ENCODE data around the gene LAIR2.
"Not testable (repeated sequence)": the region's sequence is repeated elsewhere in the genome, so short reads cannot be mapped to it uniquely, and the experiment has no call there.

LAIR2 gene

DNA sequence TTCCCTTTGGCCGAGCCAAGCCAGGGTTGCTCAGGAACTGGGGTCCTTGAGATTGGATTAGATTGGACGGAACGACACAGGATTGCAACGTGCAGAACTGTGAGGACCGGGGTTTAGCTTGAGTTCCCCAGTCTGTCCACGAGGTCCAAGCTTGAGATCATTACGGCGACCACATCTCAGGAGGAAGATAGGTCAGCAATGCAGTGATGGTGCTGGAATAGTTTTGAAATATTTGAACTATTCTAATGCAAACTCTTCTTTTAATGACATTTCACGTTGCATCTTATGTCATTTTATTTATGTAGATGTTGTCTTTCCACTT lies 4.2 kb upstream of the LAIR2 start:
- peaks cover 51% of the 10 kb centered on the region for H3K9me3 ChIP-seq (ENCODE audit: insufficient read depth, low read depth, low read length)
- not testable (repeated sequence) for H3K27ac ChIP-seq (ENCODE audit: low read depth, low read length); H3K9ac ChIP-seq (ENCODE audit: low read depth, low read length); H3K4me3 ChIP-seq (ENCODE audit: low read length); H3K4me1 ChIP-seq (ENCODE audit: insufficient read depth, low read length); H3K36me3 ChIP-seq (ENCODE audit: insufficient read depth, low read length); H3K27me3 ChIP-seq (ENCODE audit: insufficient read depth, low read length)
- 73% methylated on average over 8 of the region's 9 CpGs for WGBS

GRCh38 chr19:54505542-54505941 lies 2.9 kb downstream of the LAIR2 start:
- H3K9me3 ChIP-seq (ENCODE audit: insufficient read depth, low read depth, low read length): peaks cover 39% of the 10 kb centered on the region
- H3K9ac ChIP-seq (ENCODE audit: low read depth, low read length); H3K36me3 ChIP-seq (ENCODE audit: insufficient read depth, low read length); H3K27me3 ChIP-seq (ENCODE audit: insufficient read depth, low read length); H3K4me3 ChIP-seq (ENCODE audit: low read length); H3K27ac ChIP-seq (ENCODE audit: low read depth, low read length); H3K4me1 ChIP-seq (ENCODE audit: insufficient read depth, low read length): not testable (repeated sequence)
- WGBS: 87% methylated on average over 3 of the region's 4 CpGs

- no peaks in the 10 kb centered on the region for H3K27me3 ChIP-seq (ENCODE audit: insufficient read depth, low read length)
- H3K9me3 ChIP-seq (ENCODE audit: insufficient read depth, low read depth, low read length): peaks cover 34% of the 10 kb centered on the region
- no peak overlapping the region for H3K27ac ChIP-seq (ENCODE audit: low read depth, low read length)
- no peak overlapping the region for H3K9ac ChIP-seq (ENCODE audit: low read depth, low read length)
- H3K36me3 ChIP-seq (ENCODE audit: insufficient read depth, low read length): no peaks in the 10 kb centered on the region
- no peaks in the 10 kb centered on the region for H3K4me1 ChIP-seq (ENCODE audit: insufficient read depth, low read length)
- no peak overlapping the region for H3K4me3 ChIP-seq (ENCODE audit: low read length)
- WGBS: 75% methylated on average over 10 of the region's 10 CpGs
Measured at GRCh38 chr19:54506079-54506478, 3.4 kb downstream of the LAIR2 start.

DNA sequence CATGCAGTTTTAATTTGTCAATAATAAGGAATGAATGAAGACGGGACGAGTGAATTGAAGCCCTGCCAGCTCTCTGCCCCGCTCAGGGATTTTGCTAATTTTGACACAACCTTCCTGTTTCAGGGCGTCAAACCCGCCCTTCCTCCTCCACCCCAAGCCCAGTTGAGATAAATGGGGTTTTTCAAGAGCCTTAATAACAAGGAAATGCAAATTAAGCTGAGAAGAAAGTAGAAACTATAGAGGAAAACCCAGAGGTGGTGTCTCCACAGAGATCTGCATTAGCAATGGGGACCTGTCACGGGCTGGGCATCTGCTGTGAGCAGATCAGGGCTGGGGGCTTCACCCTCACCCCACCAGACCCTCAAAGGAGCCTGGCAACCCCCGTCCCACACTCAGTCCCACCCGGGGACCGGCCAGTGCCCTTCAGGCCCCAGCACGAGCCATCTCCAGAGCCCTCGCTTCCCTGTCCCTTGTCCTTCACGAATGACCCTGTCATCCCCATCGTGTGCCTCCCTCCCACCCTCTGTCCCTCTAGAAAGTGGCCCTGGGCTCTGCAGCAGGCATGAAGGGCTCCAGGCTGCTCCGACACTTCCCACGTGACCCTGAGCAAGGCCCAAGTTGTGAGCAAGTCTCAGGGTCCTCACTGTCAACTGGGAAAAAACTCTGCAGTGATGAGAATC lies 4.5 kb downstream of the LAIR2 start:
- H3K4me1 ChIP-seq (ENCODE audit: insufficient read depth, low read length); H3K27me3 ChIP-seq (ENCODE audit: insufficient read depth, low read length); H3K4me3 ChIP-seq (ENCODE audit: low read length); H3K9ac ChIP-seq (ENCODE audit: low read depth, low read length); H3K36me3 ChIP-seq (ENCODE audit: insufficient read depth, low read length); H3K27ac ChIP-seq (ENCODE audit: low read depth, low read length): not testable (repeated sequence)
- 72% methylated on average over 9 of the region's 15 CpGs for WGBS
- peaks cover 30% of the 10 kb centered on the region for H3K9me3 ChIP-seq (ENCODE audit: insufficient read depth, low read depth, low read length)

DNA sequence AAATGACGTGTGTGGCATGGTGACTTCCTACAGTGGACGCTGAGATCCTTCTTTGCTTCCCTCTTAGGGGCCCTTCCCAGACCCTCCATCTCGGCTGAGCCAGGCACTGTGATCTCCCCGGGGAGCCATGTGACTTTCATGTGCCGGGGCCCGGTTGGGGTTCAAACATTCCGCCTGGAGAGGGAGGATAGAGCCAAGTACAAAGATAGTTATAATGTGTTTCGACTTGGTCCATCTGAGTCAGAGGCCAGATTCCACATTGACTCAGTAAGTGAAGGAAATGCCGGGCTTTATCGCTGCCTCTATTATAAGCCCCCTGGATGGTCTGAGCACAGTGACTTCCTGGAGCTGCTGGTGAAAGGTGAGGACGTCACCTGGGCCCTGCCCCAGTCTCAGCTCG lies 5.2 kb downstream of the LAIR2 start:
- H3K27ac ChIP-seq (ENCODE audit: low read depth, low read length): no peak overlapping the region
- no peaks in the 10 kb centered on the region for H3K27me3 ChIP-seq (ENCODE audit: insufficient read depth, low read length)
- peaks cover 29% of the 10 kb centered on the region for H3K9me3 ChIP-seq (ENCODE audit: insufficient read depth, low read depth, low read length)
- H3K36me3 ChIP-seq (ENCODE audit: insufficient read depth, low read length): no peaks in the 10 kb centered on the region
- no peak overlapping the region for H3K9ac ChIP-seq (ENCODE audit: low read depth, low read length)
- H3K4me1 ChIP-seq (ENCODE audit: insufficient read depth, low read length): no peaks in the 10 kb centered on the region
- WGBS: 81% methylated on average over 12 of the region's 12 CpGs
- no peak overlapping the region for H3K4me3 ChIP-seq (ENCODE audit: low read length)

DNA sequence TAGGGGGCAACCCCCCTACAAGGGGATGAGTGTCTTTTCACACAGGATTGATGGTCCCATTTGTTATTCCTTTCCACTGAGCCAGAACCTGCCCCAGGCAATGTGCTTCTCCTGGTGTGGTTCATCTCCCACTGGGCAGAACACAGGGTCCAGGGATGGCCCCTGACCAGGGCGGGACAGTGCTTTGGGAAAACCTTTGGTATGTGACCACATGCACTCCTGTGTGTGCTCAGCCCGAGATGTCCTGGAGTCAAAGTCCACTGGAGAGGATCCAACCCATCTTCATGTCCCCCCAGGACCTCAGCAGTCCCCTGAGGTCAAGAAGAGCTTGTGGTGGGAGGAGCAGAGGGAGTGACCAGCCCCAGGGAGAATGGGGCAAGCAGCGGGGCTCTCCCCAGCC lies 5.9 kb downstream of the LAIR2 start:
- not testable (repeated sequence) for H3K27me3 ChIP-seq (ENCODE audit: insufficient read depth, low read length); H3K27ac ChIP-seq (ENCODE audit: low read depth, low read length); H3K4me1 ChIP-seq (ENCODE audit: insufficient read depth, low read length); H3K4me3 ChIP-seq (ENCODE audit: low read length); H3K9ac ChIP-seq (ENCODE audit: low read depth, low read length); H3K36me3 ChIP-seq (ENCODE audit: insufficient read depth, low read length)
- WGBS: 83% methylated on average over 2 of the region's 3 CpGs
- H3K9me3 ChIP-seq (ENCODE audit: insufficient read depth, low read depth, low read length): peaks cover 35% of the 10 kb centered on the region

GRCh38 chr19:54509200-54509940 lies 6.7 kb downstream of the LAIR2 start:
- H3K4me1 ChIP-seq (ENCODE audit: insufficient read depth, low read length); H3K27me3 ChIP-seq (ENCODE audit: insufficient read depth, low read length); H3K27ac ChIP-seq (ENCODE audit: low read depth, low read length); H3K9ac ChIP-seq (ENCODE audit: low read depth, low read length); H3K4me3 ChIP-seq (ENCODE audit: low read length); H3K36me3 ChIP-seq (ENCODE audit: insufficient read depth, low read length): not testable (repeated sequence)
- H3K9me3 ChIP-seq (ENCODE audit: insufficient read depth, low read depth, low read length): peaks cover 38% of the 10 kb centered on the region
- WGBS: 84% methylated on average over 5 of the region's 21 CpGs

- Histone ChIP-seq H3K27ac (ENCODE audit: low read depth, low read length) (no peak overlapping the region), H3K9ac (ENCODE audit: low read depth, low read length) (no peak overlapping the region), H3K36me3 (ENCODE audit: insufficient read depth, low read length) (no peaks in the 10 kb centered on the region), H3K9me3 (ENCODE audit: insufficient read depth, low read depth, low read length) (peaks cover 62% of the 10 kb centered on the region), H3K4me3 (ENCODE audit: low read length) (no peak overlapping the region), H3K27me3 (ENCODE audit: insufficient read depth, low read length) (no peaks in the 10 kb centered on the region), H3K4me1 (ENCODE audit: insufficient read depth, low read length) (no peaks in the 10 kb centered on the region)
- 34% methylated on average over 3 of the region's 3 CpGs for WGBS
Measured at GRCh38 chr19:54515156-54515555, 12.5 kb downstream of the LAIR2 start.

DNA sequence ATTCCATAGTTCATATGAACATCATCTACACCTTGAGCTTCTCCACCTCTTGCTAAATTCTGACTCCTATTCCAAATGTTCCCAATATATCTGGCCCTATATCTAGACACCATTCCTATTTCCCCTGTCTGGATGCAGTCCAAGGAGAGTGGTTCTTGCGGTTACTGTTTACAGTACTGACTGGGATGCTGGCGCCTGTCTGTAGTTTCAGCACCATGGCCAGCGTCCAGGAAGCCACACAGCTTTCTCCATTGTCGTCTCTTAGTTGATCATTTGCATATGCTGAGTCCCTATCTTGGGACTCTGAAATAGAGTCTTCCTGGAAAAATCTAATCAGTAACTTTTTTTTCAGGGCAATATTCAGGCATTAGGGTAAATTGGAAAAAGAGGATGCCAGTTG lies 14.9 kb downstream of the LAIR2 start:
- H3K9me3 ChIP-seq (ENCODE audit: insufficient read depth, low read depth, low read length): peaks cover 81% of the 10 kb centered on the region
- no peaks in the 10 kb centered on the region for H3K27me3 ChIP-seq (ENCODE audit: insufficient read depth, low read length)
- H3K27ac ChIP-seq (ENCODE audit: low read depth, low read length): no peak overlapping the region
- H3K4me1 ChIP-seq (ENCODE audit: insufficient read depth, low read length): no peaks in the 10 kb centered on the region
- no peak overlapping the region for H3K9ac ChIP-seq (ENCODE audit: low read depth, low read length)
- H3K36me3 ChIP-seq (ENCODE audit: insufficient read depth, low read length): no peaks in the 10 kb centered on the region
- WGBS: 32% methylated on average over 4 of the region's 4 CpGs
- H3K4me3 ChIP-seq (ENCODE audit: low read length): no peak overlapping the region

- H3K27ac ChIP-seq (ENCODE audit: low read depth, low read length): no peak overlapping the region
- WGBS: 86% methylated on average over 5 of the region's 5 CpGs
- H3K9me3 ChIP-seq (ENCODE audit: insufficient read depth, low read depth, low read length): peaks cover 82% of the 10 kb centered on the region
- no peaks in the 10 kb centered on the region for H3K4me1 ChIP-seq (ENCODE audit: insufficient read depth, low read length)
- H3K27me3 ChIP-seq (ENCODE audit: insufficient read depth, low read length): no peaks in the 10 kb centered on the region
- H3K4me3 ChIP-seq (ENCODE audit: low read length): no peak overlapping the region
- no peaks in the 10 kb centered on the region for H3K36me3 ChIP-seq (ENCODE audit: insufficient read depth, low read length)
- H3K9ac ChIP-seq (ENCODE audit: low read depth, low read length): no peak overlapping the region
Measured at GRCh38 chr19:54518844-54519243, 16.2 kb downstream of the LAIR2 start.

DNA sequence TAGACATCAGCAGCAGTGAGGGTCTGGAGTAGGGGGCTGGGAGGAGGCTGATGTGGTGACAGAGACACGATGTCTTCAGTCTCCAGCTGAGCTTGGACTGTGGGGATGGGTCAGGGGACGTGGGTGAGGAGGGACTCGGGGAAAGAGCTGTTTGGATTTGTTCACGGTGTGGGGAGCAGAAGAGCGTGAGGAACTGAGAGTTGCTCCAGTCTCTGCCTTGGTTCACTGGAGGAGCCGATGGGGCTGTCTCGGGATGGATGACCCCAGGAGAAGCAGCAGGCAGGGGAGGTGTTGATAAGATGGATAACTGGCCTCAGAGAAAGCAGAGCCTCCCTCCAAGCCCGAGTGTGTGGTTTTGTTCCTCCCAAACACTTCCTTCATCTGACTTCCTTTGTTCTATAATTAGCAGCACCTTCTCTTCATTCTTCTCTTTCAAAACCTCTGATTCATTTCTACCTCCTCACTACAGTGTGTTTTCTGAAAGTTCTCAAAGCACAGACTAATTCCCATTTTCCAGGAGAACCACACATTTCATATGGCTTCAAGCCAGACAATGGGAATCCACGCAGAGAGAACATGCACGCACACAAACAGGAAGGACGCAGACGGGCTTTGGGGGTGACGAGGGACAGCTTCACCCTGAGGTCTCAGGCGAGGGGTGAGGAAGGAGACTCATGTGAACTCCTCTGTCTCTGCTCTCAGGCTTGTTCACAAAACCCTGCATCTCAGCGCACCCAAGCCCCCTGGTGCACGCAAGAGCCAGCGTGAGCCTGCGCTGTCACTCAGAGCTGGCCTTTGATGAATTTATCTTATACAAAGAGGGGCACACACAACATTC lies 18.6 kb downstream of the LAIR2 start:
- no peak overlapping the region for H3K9ac ChIP-seq (ENCODE audit: low read depth, low read length)
- H3K9me3 ChIP-seq (ENCODE audit: insufficient read depth, low read depth, low read length): peaks cover 80% of the 10 kb centered on the region
- no peaks in the 10 kb centered on the region for H3K4me1 ChIP-seq (ENCODE audit: insufficient read depth, low read length)
- WGBS: 76% methylated on average over 17 of the region's 18 CpGs
- no peaks in the 10 kb centered on the region for H3K36me3 ChIP-seq (ENCODE audit: insufficient read depth, low read length)
- no peak overlapping the region for H3K4me3 ChIP-seq (ENCODE audit: low read length)
- H3K27me3 ChIP-seq (ENCODE audit: insufficient read depth, low read length): no peaks in the 10 kb centered on the region
- no peak overlapping the region for H3K27ac ChIP-seq (ENCODE audit: low read depth, low read length)
